Inferior parietal cortex (tissue), 1 donor: ENCODE data around the gene POLR3B.

Source experiments
- DNase-seq: peaks from one replicate; pipeline ENCODE4 v3.0.0-alpha.2; 2016; ENCODE audit errors: extremely low spot score

POLR3B gene

GRCh38 chr12:106551410-106551809 lies 193.9 kb downstream of the POLR3B start:
- no peak for DNase-seq

- no peak for DNase-seq
Observed at GRCh38 chr12:106552228-106552627, 194.7 kb downstream of the POLR3B start.
